HT1080 (cell line): ENCODE measurements around the gene ACE. TPM values are rescaled to one million over a fixed set of nuclear protein-coding genes. Genes with fewer than 3 reads are reported as not detected.
A peak's percentile ranks its signal among the peaks of the same experiment; 100 is the strongest.

Experiments used
- DNase-seq: peaks from one replicate; pipeline ENCODE4 v3.0.0-alpha.2; 2015; ENCODE audit warnings: low read depth
- total RNA-seq: library from RNA; depleted of rRNA; stranded (reverse); fragments of >200 nt; shearing (Covaris generic); gene quantifications from 2 replicates; pipeline ENCODE4 v1.2.3, GENCODE V29; 2014

The ACE gene
- total RNA-seq, 1 experiment from 2014 or later, result not detected

DNA sequence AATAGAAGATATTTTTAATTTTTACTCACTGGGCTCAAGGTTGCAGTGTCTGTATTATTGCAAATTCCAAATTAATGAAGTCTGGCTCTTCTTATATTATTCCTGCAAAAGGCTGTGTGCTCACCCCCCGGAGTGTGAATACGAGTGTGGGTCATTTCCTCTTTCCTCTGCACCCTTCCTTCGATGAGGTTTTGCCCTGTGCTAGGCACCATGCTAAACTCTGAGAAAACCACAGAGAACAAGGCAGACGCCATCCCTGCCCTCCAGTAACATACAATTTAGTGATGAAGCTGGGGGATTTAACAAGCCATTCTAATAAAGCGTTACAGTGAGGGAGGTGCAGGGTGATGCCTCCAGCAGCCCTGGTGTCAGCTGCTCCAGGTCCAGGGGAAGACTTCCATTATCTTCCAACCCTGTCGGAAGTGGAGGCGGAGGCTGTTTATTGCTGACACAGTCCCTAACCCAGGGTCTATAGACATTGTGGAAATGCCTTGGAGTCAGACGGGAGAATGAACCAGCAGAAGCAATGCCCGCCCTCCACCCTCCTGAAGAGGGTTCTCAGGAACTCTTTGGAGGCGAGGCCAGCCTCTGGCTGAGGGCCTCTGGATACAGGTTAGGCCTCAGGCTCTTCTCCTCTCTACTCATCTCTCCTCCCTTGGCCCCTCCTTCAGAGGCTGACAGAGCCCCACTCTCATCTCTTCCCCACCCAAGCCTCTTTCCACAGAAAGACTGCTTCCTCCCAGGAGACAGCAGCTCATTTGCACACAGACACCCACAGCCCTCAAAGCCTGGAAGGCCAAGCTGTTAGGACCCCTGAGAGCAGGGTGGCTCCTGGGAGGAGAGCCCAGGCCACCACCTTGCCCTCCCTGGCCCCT is 2.0 kb upstream of the ACE start:
- DNase-seq, result no peak

DNA sequence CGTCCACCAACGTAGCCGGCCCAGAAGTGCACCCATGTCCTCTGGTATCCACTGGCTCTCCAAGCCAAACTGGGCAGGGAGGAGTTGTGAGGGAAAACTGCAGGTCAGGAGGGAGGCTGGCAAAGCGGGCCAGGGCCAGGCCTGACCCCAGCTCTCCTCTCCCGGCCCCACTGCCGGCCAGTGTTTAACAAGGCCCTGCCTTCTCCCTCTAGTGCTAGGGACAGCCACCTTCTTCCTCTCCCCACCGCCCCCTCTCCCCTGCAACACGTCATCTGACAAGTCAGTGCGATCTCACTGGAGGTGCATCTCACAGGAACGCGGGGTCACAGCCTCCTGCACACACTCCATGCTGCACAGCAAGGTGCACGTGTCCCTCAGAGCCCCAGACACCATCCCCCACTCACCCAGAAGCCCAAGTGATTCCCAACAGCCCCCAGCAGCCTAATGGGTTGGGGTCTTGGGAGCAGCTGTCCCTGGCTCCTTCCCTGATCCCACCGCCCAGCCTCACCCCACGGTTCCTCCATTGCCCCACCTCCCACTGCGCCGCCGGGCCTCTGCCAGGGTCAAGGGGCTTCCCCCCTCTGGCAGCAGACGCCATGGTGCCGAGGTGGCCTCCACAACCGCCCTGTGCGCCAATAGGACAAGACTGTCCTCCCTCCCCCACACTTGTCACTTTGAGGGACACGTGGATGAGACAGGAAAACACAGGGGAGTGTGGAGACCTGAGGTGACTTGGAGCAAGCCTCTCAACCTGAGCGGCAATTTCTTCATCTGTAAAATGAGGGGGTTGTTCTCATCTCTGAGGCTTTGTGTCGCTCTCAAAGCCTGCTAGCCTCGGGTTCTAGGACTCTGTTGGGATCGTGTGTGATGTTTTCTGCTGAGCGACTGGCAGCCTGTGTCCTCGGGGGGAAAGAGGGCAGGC is 1.1 kb upstream of the ACE start:
- DNase-seq, result no peak

GRCh38 chr17:63476459-63476853 is 405 bp upstream of the ACE start:
- DNase-seq, result no peak

- DNase-seq, result no peak
Observed at GRCh38 chr17:63477480-63478440, 899 bp downstream of the ACE start.

GRCh38 chr17:63478814-63479494 is 2.1 kb downstream of the ACE start:
- peak; percentile 89 for DNase-seq

DNA sequence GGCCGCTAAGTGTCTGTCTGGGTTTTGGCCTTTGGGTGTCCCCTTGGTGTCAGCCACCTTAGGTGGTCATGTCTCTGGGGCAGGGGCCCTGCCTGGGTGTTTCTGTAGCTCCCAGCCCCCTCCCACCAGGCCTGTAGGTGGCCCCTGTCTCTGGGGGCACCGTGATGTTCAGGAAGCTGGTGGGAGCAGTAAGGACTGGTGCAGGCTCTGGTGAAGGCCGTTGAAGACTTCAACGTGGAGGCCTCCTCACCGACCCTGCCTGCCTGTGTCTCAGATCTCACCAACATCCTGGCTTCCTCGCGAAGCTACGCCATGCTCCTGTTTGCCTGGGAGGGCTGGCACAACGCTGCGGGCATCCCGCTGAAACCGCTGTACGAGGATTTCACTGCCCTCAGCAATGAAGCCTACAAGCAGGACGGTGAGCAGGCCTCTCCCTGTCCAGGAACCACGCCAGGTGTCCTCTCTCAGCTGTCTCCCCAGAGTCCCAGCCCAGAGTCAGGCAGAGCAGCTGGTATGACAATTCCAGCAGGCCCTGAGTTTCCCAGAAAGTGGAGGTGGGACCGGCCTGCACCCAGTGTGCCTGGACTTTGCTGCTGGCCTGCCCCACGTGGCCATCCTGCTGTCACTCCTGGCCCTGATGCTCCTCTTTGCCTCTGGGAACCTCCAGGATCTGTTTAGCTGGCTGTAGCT is 2.8 kb downstream of the ACE start:
- DNase-seq, result no peak

DNA sequence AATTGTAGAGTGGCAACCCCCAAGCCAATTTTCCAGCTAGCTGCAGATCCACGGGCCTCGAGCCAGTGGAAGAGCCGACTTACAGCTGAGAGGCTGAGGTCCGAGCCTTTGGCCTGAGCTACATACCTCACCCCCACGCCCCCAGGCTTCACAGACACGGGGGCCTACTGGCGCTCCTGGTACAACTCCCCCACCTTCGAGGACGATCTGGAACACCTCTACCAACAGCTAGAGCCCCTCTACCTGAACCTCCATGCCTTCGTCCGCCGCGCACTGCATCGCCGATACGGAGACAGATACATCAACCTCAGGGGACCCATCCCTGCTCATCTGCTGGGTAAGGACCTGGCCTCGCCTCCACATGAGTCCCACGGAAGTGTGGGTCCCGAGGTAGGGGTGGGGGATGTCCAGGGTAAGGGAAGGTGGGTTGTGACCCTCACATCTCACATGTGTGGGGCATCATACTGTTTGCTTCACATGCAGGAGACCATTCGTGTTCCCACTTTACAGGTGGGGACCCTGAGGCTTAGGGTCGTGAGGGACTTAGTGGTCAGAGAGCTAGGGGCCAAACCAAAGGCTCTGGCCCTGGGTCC is 3.4 kb downstream of the ACE start:
- no peak for DNase-seq

GRCh38 chr17:63480826-63481487 is 4.1 kb downstream of the ACE start:
- DNase-seq, result no peak

- DNase-seq, result no peak
Observed at GRCh38 chr17:63481488-63481870, 4.6 kb downstream of the ACE start.

DNA sequence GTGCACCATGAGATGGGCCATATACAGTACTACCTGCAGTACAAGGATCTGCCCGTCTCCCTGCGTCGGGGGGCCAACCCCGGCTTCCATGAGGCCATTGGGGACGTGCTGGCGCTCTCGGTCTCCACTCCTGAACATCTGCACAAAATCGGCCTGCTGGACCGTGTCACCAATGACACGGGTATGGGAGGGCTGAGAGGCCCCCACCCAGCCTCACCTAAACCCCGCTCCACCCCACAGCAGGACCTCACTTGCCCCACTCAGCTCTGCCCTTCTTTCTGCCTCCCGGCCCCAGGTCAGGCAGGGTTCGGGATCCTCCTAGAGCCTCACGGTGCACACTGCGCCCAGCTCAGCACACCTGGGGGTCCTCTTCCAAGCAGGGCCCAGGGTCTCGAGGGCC is 5.6 kb downstream of the ACE start:
- no peak for DNase-seq

- no peak for DNase-seq
Observed at GRCh38 chr17:63483038-63483437, 6.2 kb downstream of the ACE start.

- DNase-seq, result no peak
Observed at GRCh38 chr17:63483655-63484575, 7.1 kb downstream of the ACE start.

GRCh38 chr17:63486317-63487013 is 9.6 kb downstream of the ACE start:
- DNase-seq, result no peak

DNA sequence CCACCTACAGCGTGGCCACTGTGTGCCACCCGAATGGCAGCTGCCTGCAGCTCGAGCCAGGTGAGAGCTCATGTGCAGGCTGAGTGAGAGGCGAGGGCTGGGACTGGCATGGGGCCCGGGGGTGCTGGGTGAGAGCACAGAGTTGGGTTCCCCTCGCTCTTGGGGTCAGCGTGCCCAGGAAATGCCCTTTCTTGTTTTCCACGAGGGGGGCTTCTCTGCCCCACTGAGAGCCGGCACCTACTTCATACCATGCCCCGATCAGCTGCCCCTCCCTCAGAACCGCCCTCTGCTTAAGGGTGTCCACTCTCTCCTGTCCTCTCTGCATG is 10.1 kb downstream of the ACE start:
- no peak for DNase-seq

GRCh38 chr17:63488851-63489250 is 12.0 kb downstream of the ACE start:
- DNase-seq, result no peak

- DNase-seq, result no peak
Observed at GRCh38 chr17:63489291-63489690, 12.4 kb downstream of the ACE start.

DNA sequence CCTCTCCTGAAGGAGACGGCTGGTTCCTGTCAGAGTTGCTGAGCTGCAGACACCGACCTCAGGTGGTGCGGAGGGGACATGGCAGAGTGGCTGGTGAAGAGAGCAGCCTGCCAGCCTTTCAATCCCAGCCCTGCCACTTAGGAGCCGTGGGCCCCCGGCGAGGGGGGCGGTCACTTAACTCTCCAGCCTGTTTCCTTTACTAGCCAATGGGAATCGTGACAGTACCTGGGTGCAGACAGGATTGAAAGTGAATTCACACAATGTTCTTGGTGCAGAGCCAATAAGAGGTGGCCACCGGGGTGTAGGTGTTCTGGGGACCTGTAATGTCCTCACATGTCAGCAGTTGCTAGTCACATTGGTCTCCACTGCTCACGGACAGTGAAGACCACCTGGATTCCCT is 13.5 kb downstream of the ACE start:
- no peak for DNase-seq
